Subcutaneous abdominal adipose tissue (tissue), 5 donors: ENCODE results near the gene SCAANT1.

Source experiments
- H3K27ac ChIP-seq: one replicate; pipeline ENCODE4 v1.7.0; 2013; ENCODE audit warnings: low read depth, mild to moderate bottlenecking, inconsistent platforms, low read length, moderate library complexity
- H3K27me3 ChIP-seq, 5 donors: one replicate each; pipeline ENCODE4 v1.7.0; 2013; ENCODE audit warnings: low read length in 5 of 5, inconsistent platforms in 1 of 5; ENCODE audit not compliant: control insufficient read depth in 5 of 5, insufficient read depth in 4 of 5
- H3K36me3 ChIP-seq, 5 donors: one replicate each; pipeline ENCODE4 v1.7.0; 2013; ENCODE audit warnings: low read length in 5 of 5; ENCODE audit not compliant: control insufficient read depth in 5 of 5, insufficient read depth in 5 of 5
- H3K4me1 ChIP-seq, 5 donors: one replicate each; pipeline ENCODE4 v1.7.0; 2013; ENCODE audit warnings: low read length in 5 of 5, mild to moderate bottlenecking in 3 of 5, moderate library complexity in 1 of 5; ENCODE audit not compliant: control insufficient read depth in 5 of 5, insufficient read depth in 5 of 5
- H3K4me3 ChIP-seq, 5 donors: one replicate each; pipeline ENCODE4 v1.7.0; 2013; ENCODE audit warnings: low read length in 5 of 5, low read depth in 1 of 5
- H3K9ac ChIP-seq, 5 donors: one replicate each; pipeline ENCODE4 v1.7.0; 2013; ENCODE audit warnings: low read length in 5 of 5, mild to moderate bottlenecking in 4 of 5, moderate library complexity in 3 of 5
- H3K9me3 ChIP-seq, 5 donors: one replicate each; pipeline ENCODE4 v1.7.0; 2013; ENCODE audit warnings: low read length in 5 of 5; ENCODE audit not compliant: control insufficient read depth in 5 of 5
- donor health status: healthy.
- donor health status: healthy.
- donor health status: healthy.
- donor health status: healthy.
- donor health status: healthy.

Gene SCAANT1

GRCh38 chr3:63878394-63879060, 33.7 kb downstream of the SCAANT1 start:
- Histone ChIP-seq H3K9me3 (no peaks in the 10 kb centered on the region), H3K27me3 (no peaks in the 10 kb centered on the region), H3K4me1 (peaks cover 0 to 5% (median 0%) of the 10 kb centered on the region in 5 donors), H3K4me3 (no peak overlapping the region), H3K27ac (no peak overlapping the region), H3K9ac (no peak overlapping the region), H3K36me3 (no peaks in the 10 kb centered on the region)

- Histone ChIP-seq H3K36me3 (no peaks in the 10 kb centered on the region), H3K27ac (no peak overlapping the region), H3K4me1 (peaks cover 0 to 5% (median 0%) of the 10 kb centered on the region in 5 donors), H3K27me3 (no peaks in the 10 kb centered on the region), H3K9me3 (no peaks in the 10 kb centered on the region), H3K4me3 (no peak overlapping the region), H3K9ac (no peak overlapping the region)
Measured at GRCh38 chr3:63877737-63878393, 34.3 kb downstream of the SCAANT1 start.

- Histone ChIP-seq H3K27me3 (no peaks in the 10 kb centered on the region), H3K4me1 (peaks cover 3 to 13% (median 5%) of the 10 kb centered on the region in 5 donors), H3K9me3 (no peaks in the 10 kb centered on the region)
Measured at GRCh38 chr3:63876260-63876659, 35.9 kb downstream of the SCAANT1 start.

GRCh38 chr3:63875510-63875909, 36.7 kb downstream of the SCAANT1 start:
- no peak overlapping the region for H3K4me3 ChIP-seq

More at GRCh38 chr3:63876260-63876659, 35.9 kb downstream of the SCAANT1 start:
- Histone ChIP-seq H3K4me3 (no peak overlapping the region), H3K9ac (no peak overlapping the region), H3K27ac (no peak overlapping the region), H3K36me3 (no peaks in the 10 kb centered on the region)

GRCh38 chr3:63874769-63875168, 37.4 kb downstream of the SCAANT1 start:
- no peaks in the 10 kb centered on the region for H3K9me3 ChIP-seq
- peaks cover 0 to 2% (median 0%) of the 10 kb centered on the region in 5 donors for H3K36me3 ChIP-seq
- no peak overlapping the region for H3K4me3 ChIP-seq
- H3K27me3 ChIP-seq = no peaks in the 10 kb centered on the region
- no peak overlapping the region for H3K9ac ChIP-seq
- peaks cover 3 to 15% (median 5%) of the 10 kb centered on the region in 5 donors for H3K4me1 ChIP-seq
- no peak overlapping the region for H3K27ac ChIP-seq

More at GRCh38 chr3:63875510-63875909, 36.7 kb downstream of the SCAANT1 start:
- Histone ChIP-seq H3K9ac (no peak overlapping the region), H3K36me3 (peaks cover 0 to 1% (median 0%) of the 10 kb centered on the region in 5 donors), H3K4me1 (peaks cover 3 to 15% (median 5%) of the 10 kb centered on the region in 5 donors), H3K27ac (no peak overlapping the region), H3K27me3 (no peaks in the 10 kb centered on the region), H3K9me3 (no peaks in the 10 kb centered on the region)

- no peaks in the 10 kb centered on the region for H3K27me3 ChIP-seq
- no peak overlapping the region for H3K4me3 ChIP-seq
- no peak overlapping the region for H3K9ac ChIP-seq
- H3K4me1 ChIP-seq = peaks cover 3 to 15% (median 5%) of the 10 kb centered on the region in 5 donors
- no peak overlapping the region for H3K27ac ChIP-seq
- H3K36me3 ChIP-seq = peaks cover 0 to 2% (median 0%) of the 10 kb centered on the region in 5 donors
- H3K9me3 ChIP-seq = no peaks in the 10 kb centered on the region
Measured at GRCh38 chr3:63872135-63872924, 39.9 kb downstream of the SCAANT1 start.

GRCh38 chr3:63870615-63871005, 41.6 kb downstream of the SCAANT1 start:
- H3K4me1 ChIP-seq = peaks cover 3 to 10% (median 5%) of the 10 kb centered on the region in 5 donors
- no peak overlapping the region for H3K4me3 ChIP-seq
- H3K36me3 ChIP-seq = peaks cover 0 to 2% (median 0%) of the 10 kb centered on the region in 5 donors
- H3K27ac ChIP-seq = no peak overlapping the region
- no peaks in the 10 kb centered on the region for H3K27me3 ChIP-seq
- H3K9ac ChIP-seq = no peak overlapping the region
- H3K9me3 ChIP-seq = no peaks in the 10 kb centered on the region

- H3K9me3 ChIP-seq = no peaks in the 10 kb centered on the region
- no peaks in the 10 kb centered on the region for H3K27me3 ChIP-seq
Measured at GRCh38 chr3:63869940-63870614, 42.1 kb downstream of the SCAANT1 start.

GRCh38 chr3:63867225-63867624, 45.0 kb downstream of the SCAANT1 start:
- Histone ChIP-seq H3K9ac (no peak overlapping the region), H3K36me3 (peaks cover 0 to 2% (median 0%) of the 10 kb centered on the region in 5 donors), H3K4me1 (peaks cover 0 to 21% (median 18%) of the 10 kb centered on the region in 5 donors), H3K27me3 (no peaks in the 10 kb centered on the region), H3K4me3 (no peak overlapping the region), H3K27ac (no peak overlapping the region), H3K9me3 (no peaks in the 10 kb centered on the region)

More at GRCh38 chr3:63869940-63870614, 42.1 kb downstream of the SCAANT1 start:
- H3K4me1 ChIP-seq = peaks cover 3 to 12% (median 8%) of the 10 kb centered on the region in 5 donors
- H3K9ac ChIP-seq = no peak overlapping the region
- H3K36me3 ChIP-seq = peaks cover 0 to 2% (median 0%) of the 10 kb centered on the region in 5 donors
- H3K27ac ChIP-seq = no peak overlapping the region
- no peak overlapping the region for H3K4me3 ChIP-seq
